T-helper 2 cell treated with Interferon-gamma antibody and Interleukin-4, amounts not matched to agents 5 μg/mL and 100 μg/mL, for 36 hours (primary cell): ENCODE measurements around the gene TBC1D17.

Experiments used
- DNase-seq: peaks from one replicate; pipeline ENCODE4 v3.0.0; 2021; ENCODE audit warnings: low spot score
- H3K27ac Mint-ChIP-seq: one replicate; pipeline ENCODE4 v1.8.0; 2021; ENCODE audit warnings: mild to moderate bottlenecking, mixed read lengths
- H3K27me3 Mint-ChIP-seq: one replicate; pipeline ENCODE4 v1.8.0; 2021; ENCODE audit warnings: low read depth, mixed read lengths
- H3K36me3 Mint-ChIP-seq: one replicate; pipeline ENCODE4 v1.8.0; 2021; ENCODE audit warnings: low read depth, mixed read lengths
- H3K4me1 Mint-ChIP-seq: one replicate; pipeline ENCODE4 v1.8.0; 2021; ENCODE audit warnings: low read depth, mixed read lengths
- H3K4me3 Mint-ChIP-seq: one replicate; pipeline ENCODE4 v1.8.0; 2022; ENCODE audit warnings: mild to moderate bottlenecking, moderate library complexity, mixed read lengths
- H3K9me3 Mint-ChIP-seq: one replicate; pipeline ENCODE4 v1.8.0; 2021; ENCODE audit warnings: mixed read lengths

Gene TBC1D17

DNA sequence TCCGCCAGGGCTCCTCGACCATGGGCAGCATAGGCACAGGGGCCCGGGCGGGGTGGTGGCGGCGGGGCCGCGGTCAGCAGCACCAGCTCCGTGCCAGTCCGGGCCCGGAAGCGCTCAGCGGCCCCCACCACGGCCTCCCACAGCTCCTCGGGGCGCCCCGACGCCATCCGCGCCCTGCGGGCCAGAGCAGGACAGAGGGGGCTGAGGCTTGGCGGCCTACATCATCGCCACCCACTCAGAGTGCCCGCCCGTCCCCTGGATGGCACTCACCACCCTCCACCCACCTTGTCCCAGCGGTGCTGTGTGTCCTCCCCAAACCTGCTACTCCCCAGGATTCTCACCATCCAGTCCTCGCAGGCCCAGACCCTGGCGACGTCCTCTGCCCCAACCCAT lies 4.4 kb upstream of the TBC1D17 start:
- H3K27ac Mint-ChIP-seq = no peak overlapping the region
- H3K36me3 Mint-ChIP-seq = peaks cover 7% of the 10 kb centered on the region
- H3K9me3 Mint-ChIP-seq = no peaks in the 10 kb centered on the region
- no peak for DNase-seq
- no peaks in the 10 kb centered on the region for H3K27me3 Mint-ChIP-seq
- no peak overlapping the region for H3K4me3 Mint-ChIP-seq
- H3K4me1 Mint-ChIP-seq = peaks cover 23% of the 10 kb centered on the region

DNA sequence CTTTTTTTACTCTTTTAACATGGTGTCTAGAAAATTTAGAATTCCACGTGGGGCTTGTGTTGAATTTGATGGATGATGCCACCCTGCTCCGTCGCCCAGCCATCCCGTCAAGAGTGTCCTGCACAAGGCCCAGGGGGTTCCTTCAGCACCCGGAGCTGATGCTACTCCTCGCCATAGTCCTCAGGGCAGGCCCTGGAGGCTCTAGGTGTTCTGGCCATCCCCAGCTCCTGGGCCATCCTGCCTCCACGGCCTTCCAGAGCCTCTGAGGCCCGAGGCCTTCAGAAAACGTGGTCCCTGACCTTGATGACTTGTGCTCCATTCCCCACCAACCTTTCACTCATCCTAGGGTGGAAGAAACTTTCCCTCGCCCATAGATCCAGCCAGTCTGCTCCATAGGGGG lies 3.7 kb upstream of the TBC1D17 start:
- H3K36me3 Mint-ChIP-seq = peaks cover 8% of the 10 kb centered on the region
- H3K4me3 Mint-ChIP-seq = no peak overlapping the region
- peaks cover 23% of the 10 kb centered on the region for H3K4me1 Mint-ChIP-seq
- no peaks in the 10 kb centered on the region for H3K27me3 Mint-ChIP-seq
- DNase-seq = no peak
- H3K9me3 Mint-ChIP-seq = no peaks in the 10 kb centered on the region
- H3K27ac Mint-ChIP-seq = no peak overlapping the region

DNA sequence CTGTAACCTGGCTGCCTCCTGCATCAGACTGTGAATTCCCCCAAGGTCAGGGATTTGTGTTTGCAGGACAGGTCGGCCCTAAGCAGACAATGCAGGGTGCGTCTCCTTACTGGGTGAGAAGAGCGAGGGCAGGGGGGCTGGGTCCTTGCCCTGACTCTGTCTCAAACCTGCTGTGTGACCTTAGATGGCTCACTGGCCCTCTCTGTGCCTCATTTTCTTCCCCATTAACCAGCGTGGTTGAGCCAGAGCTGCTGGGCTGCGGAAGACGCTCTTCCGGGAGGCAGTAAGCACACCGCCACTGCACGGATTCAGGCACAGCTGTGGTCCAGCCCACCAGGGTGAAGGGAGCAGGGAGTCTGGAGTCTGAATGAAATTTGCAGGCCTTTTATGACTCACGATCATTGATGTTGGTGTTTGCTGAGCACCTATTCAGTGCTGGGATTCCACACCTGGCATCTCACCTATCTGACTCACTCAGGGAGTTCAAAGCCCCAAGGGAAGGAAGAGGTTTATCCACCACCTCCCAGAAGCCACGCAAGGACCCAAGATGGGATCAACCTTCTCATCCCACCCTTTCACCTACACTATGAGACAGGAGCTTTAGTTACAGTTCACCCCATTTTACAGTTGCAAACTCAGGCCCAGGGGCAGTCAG lies 2.9 kb upstream of the TBC1D17 start:
- DNase-seq = no peak
- Mint-ChIP-seq H3K27ac (peak overlapping the region; percentile 46), H3K4me3 (no peak overlapping the region), H3K27me3 (no peaks in the 10 kb centered on the region), H3K36me3 (peaks cover 11% of the 10 kb centered on the region), H3K9me3 (no peaks in the 10 kb centered on the region), H3K4me1 (peaks cover 27% of the 10 kb centered on the region)

DNA sequence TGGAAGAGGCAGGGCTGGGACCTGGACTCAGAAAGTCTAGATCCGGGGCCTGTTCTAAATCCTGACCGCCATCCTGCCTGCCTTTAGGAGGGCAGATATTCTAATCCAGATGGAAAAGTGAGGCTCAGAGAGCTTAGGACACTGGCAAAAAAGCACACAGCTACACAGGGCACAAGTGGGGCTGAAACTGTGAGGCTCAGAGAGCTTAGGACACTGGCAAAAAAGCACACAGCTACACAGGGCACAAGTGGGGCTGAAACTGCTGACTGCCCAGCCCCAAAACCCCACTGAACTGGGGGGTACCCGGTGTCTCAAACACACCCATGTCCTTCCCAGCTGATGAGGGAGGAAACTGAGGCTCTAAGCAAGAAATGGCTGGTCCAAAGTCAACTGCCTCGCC lies 2.3 kb upstream of the TBC1D17 start:
- Mint-ChIP-seq H3K36me3 (peaks cover 11% of the 10 kb centered on the region), H3K4me3 (no peak overlapping the region), H3K4me1 (peaks cover 25% of the 10 kb centered on the region), H3K9me3 (no peaks in the 10 kb centered on the region), H3K27ac (no peak overlapping the region), H3K27me3 (no peaks in the 10 kb centered on the region)
- no peak for DNase-seq

DNA sequence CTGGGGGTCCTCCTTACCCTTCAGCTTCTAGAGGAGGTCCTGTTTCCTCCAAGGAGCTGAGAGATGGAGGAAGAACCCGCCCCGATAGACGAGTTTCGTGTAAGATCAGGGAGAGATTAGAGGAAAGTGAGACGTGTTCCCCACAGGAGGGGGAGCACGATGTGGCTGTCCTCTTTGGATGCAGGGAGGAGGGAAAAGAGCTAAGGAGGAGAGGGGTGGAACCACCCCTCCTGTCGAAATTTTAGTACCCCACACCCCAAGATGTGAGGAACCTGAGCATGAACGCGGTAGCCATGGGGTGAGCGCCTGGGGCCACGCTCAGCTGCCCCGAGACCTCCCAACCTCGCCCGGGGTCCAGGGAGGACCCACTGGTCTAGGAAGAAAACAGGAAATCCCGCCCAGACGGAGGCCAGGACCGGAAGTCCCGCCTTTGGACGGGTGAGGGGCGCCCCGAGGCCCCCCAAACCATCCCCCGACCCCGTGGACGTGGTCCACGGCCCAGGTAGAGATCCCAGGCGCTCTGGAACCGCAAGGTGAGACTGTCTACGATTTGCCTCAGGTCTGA lies 1.6 kb upstream of the TBC1D17 start:
- Mint-ChIP-seq H3K27me3 (no peaks in the 10 kb centered on the region), H3K27ac (no peak overlapping the region), H3K36me3 (peaks cover 7% of the 10 kb centered on the region), H3K4me3 (no peak overlapping the region), H3K4me1 (peaks cover 21% of the 10 kb centered on the region), H3K9me3 (no peaks in the 10 kb centered on the region)
- DNase-seq = peak; percentile 51

DNA sequence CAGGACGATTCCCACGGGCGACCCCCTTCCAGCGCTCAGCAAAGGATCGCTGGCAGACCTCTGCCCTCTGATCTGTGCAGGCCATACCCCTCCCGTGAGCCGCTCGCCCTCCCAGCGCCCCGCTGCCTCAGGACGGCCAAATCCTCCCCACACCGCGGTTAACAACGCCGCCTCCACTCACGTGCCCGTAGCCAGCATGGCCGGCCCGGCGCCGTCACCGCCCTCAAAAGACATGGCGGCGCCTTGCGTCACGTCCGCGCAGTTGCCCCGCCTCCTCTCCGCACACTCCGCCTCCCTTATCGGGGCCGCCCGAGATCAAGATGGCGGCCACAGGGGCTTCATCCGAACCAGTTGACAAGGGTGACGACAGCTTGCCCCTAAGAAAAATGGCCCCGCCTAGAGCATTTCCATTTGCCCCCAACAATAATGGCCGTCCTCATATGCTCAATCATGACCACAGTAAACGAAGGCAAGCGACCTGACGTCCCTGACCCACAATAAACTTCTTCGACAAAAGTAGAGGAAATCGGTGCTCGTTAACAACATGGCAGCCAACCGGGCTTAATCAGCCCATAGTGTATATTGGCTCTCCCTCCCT lies 981 bp upstream of the TBC1D17 start:
- no peak overlapping the region for H3K27ac Mint-ChIP-seq
- peaks cover 9% of the 10 kb centered on the region for H3K36me3 Mint-ChIP-seq
- DNase-seq = peak; percentile 97
- H3K4me1 Mint-ChIP-seq = peaks cover 21% of the 10 kb centered on the region
- no peak overlapping the region for H3K4me3 Mint-ChIP-seq
- no peaks in the 10 kb centered on the region for H3K27me3 Mint-ChIP-seq
- no peaks in the 10 kb centered on the region for H3K9me3 Mint-ChIP-seq

DNA sequence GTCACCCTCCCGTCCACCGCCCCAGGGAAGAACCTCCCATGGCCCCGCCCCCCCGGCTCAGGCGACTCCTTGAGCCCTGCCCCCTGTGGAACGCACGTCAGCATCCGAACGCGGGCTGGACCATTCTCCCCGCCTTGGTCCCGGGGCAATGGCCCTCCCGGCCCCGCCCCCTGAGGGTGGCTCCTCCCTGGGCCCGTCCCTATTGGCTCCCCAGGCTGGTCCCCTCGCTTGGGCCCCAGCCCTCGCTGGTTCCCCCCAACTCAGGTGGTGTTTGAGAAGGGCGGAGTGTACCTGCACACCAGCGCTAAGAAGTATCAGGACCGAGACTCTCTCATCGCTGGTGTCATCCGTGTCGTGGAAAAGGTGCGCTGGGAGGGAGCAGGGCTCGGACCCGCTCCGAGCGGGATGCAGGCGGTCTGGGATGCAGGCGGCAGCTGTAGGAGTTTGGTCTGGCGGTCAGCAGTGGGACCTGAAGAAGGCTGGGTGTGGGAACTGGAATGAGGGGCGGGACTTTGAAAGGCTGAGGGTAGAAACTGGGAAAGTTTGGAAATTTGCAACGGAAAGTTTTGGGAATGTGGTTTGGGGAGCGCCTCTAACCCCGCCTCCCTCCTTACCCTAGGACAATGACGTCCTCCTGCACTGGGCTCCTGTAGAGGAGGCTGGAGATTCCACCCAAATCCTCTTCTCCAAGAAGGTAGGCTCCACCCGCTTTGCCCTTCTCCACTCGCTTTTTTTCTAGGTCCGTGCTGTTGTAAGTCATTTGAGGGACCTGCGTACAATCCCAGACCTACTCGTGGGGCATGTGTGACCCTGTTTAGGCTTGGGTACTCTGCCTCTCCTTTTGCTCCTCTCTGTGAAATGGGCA lies 609 bp downstream of the TBC1D17 start:
- Mint-ChIP-seq H3K4me1 (peaks cover 19% of the 10 kb centered on the region), H3K4me3 (no peak overlapping the region), H3K9me3 (no peaks in the 10 kb centered on the region), H3K27ac (no peak overlapping the region), H3K27me3 (no peaks in the 10 kb centered on the region), H3K36me3 (peaks cover 25% of the 10 kb centered on the region)
- DNase-seq = peak; percentile 98

DNA sequence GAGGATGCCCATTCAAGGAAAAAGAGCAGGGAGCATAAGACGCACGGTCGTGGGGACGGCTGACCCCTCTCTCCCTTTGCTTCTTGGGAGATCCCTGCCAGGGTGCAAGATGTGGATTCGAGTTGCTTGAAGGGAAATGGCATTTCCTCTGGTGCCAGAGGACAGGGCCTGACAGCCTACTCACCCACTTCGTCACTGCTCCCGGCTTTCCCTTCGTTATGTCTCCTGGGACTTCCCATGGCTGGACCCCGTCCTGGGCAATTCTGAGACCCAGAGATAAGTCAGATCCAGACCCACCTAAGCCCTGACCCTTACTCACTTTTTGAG lies 1.2 kb downstream of the TBC1D17 start:
- H3K9me3 Mint-ChIP-seq = no peaks in the 10 kb centered on the region
- no peak for DNase-seq
- peaks cover 31% of the 10 kb centered on the region for H3K36me3 Mint-ChIP-seq
- no peak overlapping the region for H3K4me3 Mint-ChIP-seq
- peak overlapping the region; percentile 60 for H3K27ac Mint-ChIP-seq
- H3K27me3 Mint-ChIP-seq = no peaks in the 10 kb centered on the region
- peaks cover 19% of the 10 kb centered on the region for H3K4me1 Mint-ChIP-seq

DNA sequence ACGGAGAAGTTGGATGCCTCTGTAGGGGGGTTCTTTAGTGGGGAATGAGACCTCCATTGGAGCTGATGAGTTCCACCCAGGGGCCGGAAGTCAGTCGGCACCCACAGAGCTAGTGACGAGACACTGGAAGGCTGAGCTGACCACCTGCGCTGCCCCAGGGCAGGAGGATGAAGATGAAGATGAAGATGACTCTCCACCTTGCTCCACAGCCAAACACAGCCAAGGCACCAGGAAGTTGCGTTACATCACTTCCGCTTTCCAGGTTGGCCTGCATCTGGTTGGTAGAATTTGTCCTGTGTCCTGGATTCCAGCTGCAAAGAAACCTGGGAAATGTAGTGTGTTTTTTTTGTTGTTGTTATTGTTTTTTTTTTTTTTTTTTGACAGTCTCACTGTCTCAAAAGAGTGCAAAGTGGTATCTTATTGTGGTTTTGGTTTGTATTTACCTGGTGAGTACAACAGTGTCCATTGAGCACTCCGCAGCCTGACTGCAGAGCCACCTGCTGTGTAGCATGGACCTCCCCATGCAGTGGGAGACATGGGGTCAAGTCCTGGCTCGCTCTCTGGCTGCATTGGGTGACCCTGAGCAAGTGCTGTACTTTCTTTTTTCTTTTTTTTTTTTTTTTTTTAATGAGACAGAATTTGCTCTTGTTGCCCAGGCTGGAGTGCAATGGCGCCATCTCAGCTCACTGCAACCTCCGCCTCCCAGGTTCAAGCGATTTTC lies 1.9 kb downstream of the TBC1D17 start:
- H3K27me3 Mint-ChIP-seq = no peaks in the 10 kb centered on the region
- peak overlapping the region; percentile 60 for H3K27ac Mint-ChIP-seq
- DNase-seq = no peak
- H3K9me3 Mint-ChIP-seq = no peaks in the 10 kb centered on the region
- H3K4me1 Mint-ChIP-seq = peaks cover 19% of the 10 kb centered on the region
- peaks cover 34% of the 10 kb centered on the region for H3K36me3 Mint-ChIP-seq
- peak overlapping the region; percentile 15 for H3K4me3 Mint-ChIP-seq

DNA sequence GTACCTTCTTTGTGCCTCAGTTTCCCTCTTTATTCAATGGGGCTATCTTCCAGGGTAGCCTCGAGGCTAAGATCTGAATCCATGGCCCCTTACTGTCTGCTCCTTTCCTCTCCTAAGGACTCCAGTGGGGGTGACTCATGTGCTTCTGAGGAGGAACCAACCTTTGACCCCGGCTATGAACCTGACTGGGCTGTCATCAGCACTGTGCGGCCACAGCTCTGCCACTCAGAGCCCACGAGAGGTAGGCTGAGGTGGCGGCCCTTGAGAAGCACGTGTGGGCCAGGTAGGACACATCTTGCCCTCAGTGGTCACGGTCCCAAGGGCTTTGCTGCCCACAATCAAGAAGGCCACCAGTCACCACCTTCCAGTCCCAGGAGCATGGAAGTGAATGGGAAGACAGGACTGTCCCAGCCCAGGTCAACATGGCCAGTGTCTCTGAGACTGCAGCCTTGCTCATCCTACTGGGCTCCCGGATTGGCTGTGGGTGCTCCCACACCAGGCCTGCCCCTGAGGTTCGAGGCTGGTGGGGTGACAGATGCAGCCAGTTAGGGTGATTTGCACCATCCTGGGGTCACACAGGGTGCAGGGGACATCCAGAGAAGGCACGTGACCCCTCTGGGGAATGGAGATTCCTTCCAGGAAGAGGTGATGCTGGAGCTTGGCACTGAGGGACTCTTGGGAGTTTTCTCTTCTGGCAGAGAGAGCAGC lies 2.8 kb downstream of the TBC1D17 start:
- H3K4me3 Mint-ChIP-seq = no peak overlapping the region
- H3K27ac Mint-ChIP-seq = no peak overlapping the region
- no peak for DNase-seq
- no peaks in the 10 kb centered on the region for H3K27me3 Mint-ChIP-seq
- peaks cover 15% of the 10 kb centered on the region for H3K4me1 Mint-ChIP-seq
- peaks cover 41% of the 10 kb centered on the region for H3K36me3 Mint-ChIP-seq
- no peaks in the 10 kb centered on the region for H3K9me3 Mint-ChIP-seq

DNA sequence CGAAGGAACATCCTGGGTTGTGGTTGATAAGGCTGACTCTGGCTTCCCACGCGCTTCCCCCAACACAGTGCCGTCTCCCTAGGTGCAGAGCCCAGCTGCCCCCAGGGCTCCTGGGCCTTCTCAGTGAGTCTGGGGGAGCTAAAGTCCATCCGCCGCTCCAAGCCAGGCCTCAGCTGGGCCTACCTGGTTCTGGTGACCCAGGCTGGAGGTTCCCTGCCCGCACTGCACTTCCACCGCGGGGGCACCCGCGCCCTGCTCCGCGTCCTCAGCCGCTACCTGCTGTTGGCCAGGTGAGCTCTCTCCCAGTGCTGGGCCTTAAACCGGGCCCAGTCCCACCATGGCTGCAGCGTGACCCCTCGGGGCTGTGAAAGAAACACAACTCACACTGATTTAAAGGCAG lies 3.7 kb downstream of the TBC1D17 start:
- no peak overlapping the region for H3K4me3 Mint-ChIP-seq
- H3K36me3 Mint-ChIP-seq = peaks cover 42% of the 10 kb centered on the region
- H3K9me3 Mint-ChIP-seq = no peaks in the 10 kb centered on the region
- no peaks in the 10 kb centered on the region for H3K27me3 Mint-ChIP-seq
- no peak for DNase-seq
- H3K4me1 Mint-ChIP-seq = peaks cover 9% of the 10 kb centered on the region
- H3K27ac Mint-ChIP-seq = no peak overlapping the region

DNA sequence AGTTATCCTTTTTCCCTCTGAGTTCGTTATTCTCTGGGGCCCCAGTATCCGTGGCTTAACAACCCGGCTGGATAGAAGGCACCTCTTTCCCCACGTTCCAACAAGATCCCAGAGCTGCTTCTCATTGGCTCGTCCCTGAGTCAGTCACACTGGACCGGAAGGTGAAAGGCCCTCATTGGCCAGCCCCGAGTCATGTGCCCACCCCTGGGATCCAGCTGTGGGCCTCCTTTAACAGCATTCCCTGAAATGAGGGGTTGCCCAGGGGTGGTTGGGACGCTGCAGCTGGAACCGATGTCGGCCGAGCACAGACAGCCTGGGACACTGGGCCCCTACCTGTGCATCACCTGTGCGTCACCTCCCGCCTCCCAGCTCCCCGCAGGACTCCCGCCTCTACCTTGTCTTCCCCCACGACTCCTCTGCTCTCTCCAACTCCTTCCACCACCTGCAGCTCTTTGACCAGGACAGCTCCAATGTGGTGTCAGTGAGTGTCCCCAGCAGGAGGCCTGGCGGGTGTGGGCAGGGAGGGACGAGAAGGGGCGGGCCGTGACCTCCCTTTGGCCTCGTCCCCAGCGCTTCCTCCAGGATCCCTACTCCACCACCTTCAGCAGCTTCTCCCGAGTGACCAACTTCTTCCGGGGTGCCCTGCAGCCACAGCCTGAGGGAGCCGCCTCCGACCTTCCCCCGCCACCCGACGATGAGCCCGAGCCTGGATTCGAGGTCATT lies 4.3 kb downstream of the TBC1D17 start:
- H3K4me3 Mint-ChIP-seq = no peak overlapping the region
- peaks cover 9% of the 10 kb centered on the region for H3K4me1 Mint-ChIP-seq
- H3K36me3 Mint-ChIP-seq = peaks cover 42% of the 10 kb centered on the region
- no peak overlapping the region for H3K27ac Mint-ChIP-seq
- H3K9me3 Mint-ChIP-seq = no peaks in the 10 kb centered on the region
- no peak for DNase-seq
- no peaks in the 10 kb centered on the region for H3K27me3 Mint-ChIP-seq

DNA sequence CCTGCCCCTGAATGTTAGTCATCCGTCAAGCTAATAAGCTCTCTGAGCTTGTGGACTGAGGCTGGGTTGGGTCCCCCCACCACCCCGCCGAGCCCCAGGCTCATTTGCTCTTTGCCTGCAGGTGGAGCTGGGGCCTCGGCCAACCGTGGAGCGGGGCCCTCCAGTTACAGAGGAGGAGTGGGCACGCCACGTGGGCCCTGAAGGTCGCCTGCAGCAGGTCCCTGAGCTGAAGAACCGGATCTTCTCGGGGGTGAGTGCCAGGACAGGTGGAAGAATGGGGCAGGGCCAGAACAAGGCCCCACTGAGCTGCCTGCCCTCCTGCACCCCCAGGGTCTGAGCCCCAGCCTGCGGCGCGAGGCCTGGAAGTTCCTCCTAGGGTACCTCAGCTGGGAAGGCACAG lies 5.1 kb downstream of the TBC1D17 start:
- Mint-ChIP-seq H3K27ac (no peak overlapping the region), H3K4me1 (peaks cover 9% of the 10 kb centered on the region), H3K36me3 (peaks cover 42% of the 10 kb centered on the region), H3K27me3 (no peaks in the 10 kb centered on the region), H3K9me3 (no peaks in the 10 kb centered on the region), H3K4me3 (no peak overlapping the region)
- DNase-seq = no peak
